Muscle layer of duodenum (tissue), 2 donors: Measurements from ENCODE around the gene SRP68.
A peak's percentile ranks its signal among the peaks of the same experiment; 100 is the strongest.

Source experiments
- H3K27ac ChIP-seq: one replicate; pipeline ENCODE4 v1.7.0; 2013; ENCODE audit warnings: mild to moderate bottlenecking, low read length
- H3K27me3 ChIP-seq: one replicate; pipeline ENCODE4 v1.7.0; 2013; ENCODE audit warnings: low read depth, mild to moderate bottlenecking, control low read depth, low read length
- H3K36me3 ChIP-seq, 2 donors: one replicate each; pipeline ENCODE4 v1.7.0; 2013; ENCODE audit warnings: low read length in 2 of 2, control low read depth in 1 of 2, mild to moderate bottlenecking in 1 of 2; ENCODE audit not compliant: insufficient read depth in 2 of 2, control insufficient read depth in 1 of 2
- H3K4me1 ChIP-seq, 2 donors: one replicate each; pipeline ENCODE4 v1.7.0; 2013; ENCODE audit warnings: low read length in 2 of 2, mild to moderate bottlenecking in 2 of 2, control low read depth in 1 of 2, moderate library complexity in 1 of 2; ENCODE audit not compliant: insufficient read depth in 2 of 2, control insufficient read depth in 1 of 2
- H3K4me3 ChIP-seq, 2 donors: one replicate each; pipeline ENCODE4 v1.7.0; 2013; ENCODE audit warnings: low read length in 2 of 2, low read depth in 1 of 2, mild to moderate bottlenecking in 1 of 2
- H3K9me3 ChIP-seq, 2 donors: one replicate each; pipeline ENCODE4 v1.7.0; 2013; ENCODE audit warnings: low read length in 2 of 2, control low read depth in 1 of 2, mild to moderate bottlenecking in 1 of 2; ENCODE audit not compliant: control insufficient read depth in 1 of 2
- donor health status: healthy.

SRP68 gene

GRCh38 chr17:76034428-76035350 is 37.6 kb downstream of the SRP68 start:
- peak overlapping the region; percentile 37 for H3K27ac ChIP-seq
- no peaks in the 10 kb centered on the region for H3K9me3 ChIP-seq
- H3K4me1 ChIP-seq, result peaks cover 3 to 32% of the 10 kb centered on the region in 2 donors
- no peaks in the 10 kb centered on the region for H3K27me3 ChIP-seq
- H3K4me3 ChIP-seq, result no peak overlapping the region
- peaks cover 11 to 16% of the 10 kb centered on the region in 2 donors for H3K36me3 ChIP-seq

DNA sequence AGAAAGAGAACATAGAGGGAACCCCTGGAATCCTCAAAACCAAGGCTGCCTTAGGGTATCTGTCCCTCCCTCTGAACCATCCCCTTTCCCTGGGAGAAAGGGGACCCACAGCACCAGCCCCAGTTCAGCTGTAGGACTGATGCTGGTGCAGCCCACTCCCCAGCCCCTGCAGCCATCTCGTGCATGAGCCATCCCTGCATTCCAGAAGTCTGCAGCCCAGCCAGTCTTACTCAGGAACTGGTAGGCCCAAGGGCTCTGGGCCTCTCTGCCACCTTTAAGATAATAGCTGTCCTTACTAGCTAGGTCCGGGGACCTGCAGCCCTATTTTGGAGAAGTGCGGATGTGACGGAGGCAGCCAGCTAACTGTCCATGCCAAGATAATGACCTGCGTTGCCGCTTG is 39.2 kb downstream of the SRP68 start:
- Histone ChIP-seq H3K9me3 (no peaks in the 10 kb centered on the region), H3K27me3 (no peaks in the 10 kb centered on the region), H3K36me3 (peaks cover 0 to under 1% of the 10 kb centered on the region in 2 donors), H3K4me1 (peaks cover 0 to 32% of the 10 kb centered on the region in 2 donors), H3K4me3 (no peak overlapping the region), H3K27ac (no peak overlapping the region)

DNA sequence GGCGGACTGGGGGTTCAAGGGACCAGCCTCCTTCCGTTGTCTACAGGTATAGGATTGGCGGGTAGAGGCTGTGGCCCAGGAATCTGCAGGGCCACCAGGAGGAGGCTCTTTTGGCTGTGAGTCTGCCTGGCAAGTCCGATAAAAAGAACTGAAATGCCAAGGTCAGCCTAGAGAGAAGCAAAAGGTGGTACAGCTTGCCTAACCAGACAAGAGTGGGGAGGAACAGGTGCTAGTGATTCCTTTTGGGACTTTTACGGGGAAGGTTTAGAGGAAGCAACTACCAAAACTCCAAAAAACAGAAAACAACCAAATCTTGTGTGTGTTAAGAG is 39.6 kb downstream of the SRP68 start:
- no peak overlapping the region for H3K4me3 ChIP-seq
- H3K4me1 ChIP-seq, result peaks cover 0 to 32% of the 10 kb centered on the region in 2 donors
- no peaks in the 10 kb centered on the region for H3K36me3 ChIP-seq
- H3K27me3 ChIP-seq, result no peaks in the 10 kb centered on the region
- H3K9me3 ChIP-seq, result no peaks in the 10 kb centered on the region
- H3K27ac ChIP-seq, result no peak overlapping the region

GRCh38 chr17:76032073-76032779 is 40.1 kb downstream of the SRP68 start:
- Histone ChIP-seq H3K4me3 (no peak overlapping the region), H3K9me3 (no peaks in the 10 kb centered on the region), H3K36me3 (no peaks in the 10 kb centered on the region), H3K27me3 (no peaks in the 10 kb centered on the region), H3K27ac (no peak overlapping the region), H3K4me1 (peaks cover 0 to 26% of the 10 kb centered on the region in 2 donors)

GRCh38 chr17:76027159-76027839 is 45.0 kb downstream of the SRP68 start, which contains the start of gene EVPL:
Gene EVPL (minus strand): TSS chr17:76027306. CDS start chr17:76027198, 108 bp downstream.
- H3K9me3 ChIP-seq, result no peaks in the 10 kb centered on the region
- no peaks in the 10 kb centered on the region for H3K4me1 ChIP-seq
- no peaks in the 10 kb centered on the region for H3K36me3 ChIP-seq
- H3K4me3 ChIP-seq, result peak within 1 kb of the TSS in 1 of 2 donors; percentile 40
- H3K27me3 ChIP-seq, result no peaks in the 10 kb centered on the region
- H3K27ac ChIP-seq, result no peak within 1 kb of the TSS

GRCh38 chr17:76026714-76027158 is 45.6 kb downstream of the SRP68 start:
- peak overlapping the region in 1 of 2 donors; percentile 40 for H3K4me3 ChIP-seq
- no peaks in the 10 kb centered on the region for H3K4me1 ChIP-seq
- H3K27me3 ChIP-seq, result no peaks in the 10 kb centered on the region
- H3K36me3 ChIP-seq, result no peaks in the 10 kb centered on the region
- H3K27ac ChIP-seq, result no peak overlapping the region
- H3K9me3 ChIP-seq, result no peaks in the 10 kb centered on the region

GRCh38 chr17:76025294-76025693 is 47.0 kb downstream of the SRP68 start:
- Histone ChIP-seq H3K9me3 (no peaks in the 10 kb centered on the region), H3K27ac (no peak overlapping the region), H3K27me3 (no peaks in the 10 kb centered on the region), H3K4me1 (no peaks in the 10 kb centered on the region), H3K36me3 (no peaks in the 10 kb centered on the region), H3K4me3 (peak overlapping the region in 1 of 2 donors; percentile 38)

GRCh38 chr17:76024353-76024752 is 48.0 kb downstream of the SRP68 start:
- Histone ChIP-seq H3K4me1 (no peaks in the 10 kb centered on the region), H3K36me3 (no peaks in the 10 kb centered on the region), H3K4me3 (no peak overlapping the region), H3K27me3 (no peaks in the 10 kb centered on the region), H3K27ac (no peak overlapping the region), H3K9me3 (no peaks in the 10 kb centered on the region)

DNA sequence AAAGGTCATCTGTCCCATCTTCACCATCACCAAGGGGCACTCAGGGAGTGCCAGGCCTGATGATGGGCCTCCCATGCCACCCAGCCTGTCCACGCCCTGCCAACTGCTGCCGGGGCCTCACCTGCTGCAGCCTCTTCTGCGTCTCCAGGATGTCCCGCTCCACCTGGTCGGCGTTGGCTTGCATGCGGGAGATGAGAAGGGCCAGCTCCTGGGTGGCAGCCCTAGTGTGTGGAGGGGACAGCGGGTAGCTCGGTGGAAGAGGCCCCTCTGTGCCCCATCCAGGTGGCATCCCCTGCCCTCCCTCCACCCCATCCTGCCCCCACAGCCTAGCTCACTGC is 48.4 kb downstream of the SRP68 start:
- Histone ChIP-seq H3K27ac (no peak overlapping the region), H3K9me3 (no peaks in the 10 kb centered on the region), H3K27me3 (no peaks in the 10 kb centered on the region), H3K36me3 (no peaks in the 10 kb centered on the region), H3K4me1 (no peaks in the 10 kb centered on the region), H3K4me3 (no peak overlapping the region)

DNA sequence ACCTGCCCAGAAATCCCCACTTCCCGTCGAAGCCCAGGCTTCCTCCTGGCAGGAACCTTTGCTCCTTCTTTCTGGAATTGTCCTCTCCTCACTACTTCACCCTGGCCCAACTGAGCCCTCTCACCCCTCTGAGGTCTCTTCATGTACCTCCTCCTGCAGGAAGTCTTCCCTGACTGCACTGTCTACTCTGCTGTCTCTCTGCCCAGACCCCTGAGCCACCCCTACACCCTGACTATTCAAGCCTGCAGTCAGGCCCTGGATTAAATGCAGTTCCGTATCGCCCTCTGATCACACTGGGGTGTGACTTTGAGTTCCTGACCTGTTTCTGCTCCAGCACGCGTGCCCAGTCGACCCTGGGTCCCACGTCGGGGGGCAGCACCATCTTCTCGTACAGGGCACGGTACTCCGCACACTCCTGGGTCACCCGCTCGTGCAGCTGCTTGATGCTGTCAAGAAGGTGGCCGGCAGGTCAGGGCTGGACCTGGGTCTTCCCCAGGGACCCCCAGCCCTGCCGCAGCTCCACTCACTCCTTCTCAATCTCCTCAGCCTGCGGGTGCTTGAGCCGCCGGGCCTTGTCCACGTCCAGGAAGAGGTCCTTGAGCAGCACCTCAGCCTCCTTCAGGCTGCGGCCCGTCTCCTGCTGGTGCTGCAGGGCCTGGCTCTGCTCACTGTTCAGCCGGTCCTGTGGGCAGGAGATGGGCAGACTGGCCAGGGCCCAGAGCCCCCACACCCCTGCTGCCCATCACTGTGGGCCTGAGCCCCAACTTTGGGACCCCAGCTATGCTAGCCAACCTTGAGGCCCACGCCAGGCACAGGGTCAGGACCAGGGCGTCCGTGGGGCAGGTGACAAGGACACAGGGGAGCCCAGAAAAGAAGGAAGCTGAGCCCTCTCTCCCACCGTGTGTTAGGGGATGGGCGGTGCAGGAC is 49.1 kb downstream of the SRP68 start:
- H3K27me3 ChIP-seq, result no peaks in the 10 kb centered on the region
- no peak overlapping the region for H3K27ac ChIP-seq
- H3K4me1 ChIP-seq, result no peaks in the 10 kb centered on the region
- no peak overlapping the region for H3K4me3 ChIP-seq
- H3K36me3 ChIP-seq, result no peaks in the 10 kb centered on the region
- no peaks in the 10 kb centered on the region for H3K9me3 ChIP-seq
